ENCODE results near the gene CHRNA9. TPM values are rescaled to one million over a fixed set of nuclear protein-coding genes. Genes with fewer than 3 reads are reported as not detected.

The CHRNA9 gene
- total RNA-seq, 2 experiments from 2014 or later: 0.22 TPM; not detected in 1

DNA sequence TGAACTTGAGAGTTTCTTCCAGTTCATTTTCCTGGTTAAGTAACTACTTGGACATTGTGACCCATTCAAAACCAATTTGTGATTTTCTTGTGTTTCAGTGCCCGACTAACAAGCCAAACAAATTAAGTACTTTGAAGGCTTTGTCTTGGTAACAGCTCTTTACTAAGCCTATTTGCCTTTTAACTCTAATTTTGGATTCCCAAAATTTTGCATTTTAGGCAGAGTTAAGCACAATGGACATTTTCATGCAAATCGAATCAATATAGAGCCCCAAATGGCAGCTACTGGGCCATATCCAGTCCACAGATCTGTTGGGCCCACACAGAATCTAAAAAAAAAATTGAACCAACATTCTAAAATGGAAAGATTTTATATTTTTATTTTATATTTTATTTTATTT lies 31.4 kb upstream of the CHRNA9 start:
- H3K4me1 Mint-ChIP-seq: peaks cover 82% of the 10 kb centered on the region
- peaks cover 13% of the 10 kb centered on the region for H3K36me3 Mint-ChIP-seq
- no peak overlapping the region for H3K4me3 Mint-ChIP-seq
- no peaks in the 10 kb centered on the region for H3K27me3 Mint-ChIP-seq
- peaks cover 10% of the 10 kb centered on the region for H3K9me3 Mint-ChIP-seq
- peak overlapping the region; percentile 38 for H3K27ac Mint-ChIP-seq
- no peak for DNase-seq

DNA sequence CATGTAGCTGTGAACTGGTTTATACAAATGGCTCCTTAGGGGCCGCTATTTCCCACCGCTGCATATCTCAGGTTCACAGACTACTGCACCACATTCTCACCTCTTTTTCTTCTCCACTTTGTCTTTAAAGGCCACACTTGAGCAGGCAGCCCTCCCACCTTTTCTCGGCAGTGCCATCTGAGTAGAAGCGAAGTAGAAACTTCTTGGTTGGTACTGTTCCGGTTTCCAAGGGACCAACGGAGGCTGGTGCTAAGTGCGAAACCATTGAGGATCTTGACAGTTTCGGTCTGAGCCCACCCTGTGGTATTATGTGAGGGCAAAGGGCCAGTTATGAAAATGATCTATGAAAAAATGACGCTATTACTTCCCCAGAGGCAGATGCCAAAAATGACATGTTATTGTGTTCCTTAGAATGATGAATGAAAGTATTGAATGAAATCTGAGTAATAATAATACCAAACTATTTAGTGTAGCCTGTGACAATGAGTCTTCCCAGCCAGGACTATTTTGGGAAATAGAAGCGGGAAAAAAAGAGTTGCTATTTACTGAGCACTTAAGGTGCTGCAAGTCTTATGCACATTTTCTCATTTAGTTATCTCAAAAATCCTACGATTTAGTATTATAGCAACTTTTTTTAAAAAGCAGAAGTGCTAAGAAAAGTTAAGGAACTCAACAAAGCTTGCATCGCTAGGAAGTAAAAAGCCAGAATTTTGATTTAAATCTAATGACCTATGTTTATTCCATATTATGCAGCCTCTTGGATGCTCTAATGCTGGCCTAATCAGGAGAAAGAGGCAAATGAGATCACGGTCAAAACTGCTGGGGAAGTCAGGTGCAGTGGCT lies 29.6 kb upstream of the CHRNA9 start:
- H3K4me1 Mint-ChIP-seq: peaks cover 85% of the 10 kb centered on the region
- peak overlapping the region; percentile 93 for H3K27ac Mint-ChIP-seq
- H3K36me3 Mint-ChIP-seq: peaks cover 13% of the 10 kb centered on the region
- H3K27me3 Mint-ChIP-seq: no peaks in the 10 kb centered on the region
- peak; percentile 80 for DNase-seq
- H3K9me3 Mint-ChIP-seq: peaks cover 10% of the 10 kb centered on the region
- H3K4me3 Mint-ChIP-seq: peak overlapping the region; percentile 49

DNA sequence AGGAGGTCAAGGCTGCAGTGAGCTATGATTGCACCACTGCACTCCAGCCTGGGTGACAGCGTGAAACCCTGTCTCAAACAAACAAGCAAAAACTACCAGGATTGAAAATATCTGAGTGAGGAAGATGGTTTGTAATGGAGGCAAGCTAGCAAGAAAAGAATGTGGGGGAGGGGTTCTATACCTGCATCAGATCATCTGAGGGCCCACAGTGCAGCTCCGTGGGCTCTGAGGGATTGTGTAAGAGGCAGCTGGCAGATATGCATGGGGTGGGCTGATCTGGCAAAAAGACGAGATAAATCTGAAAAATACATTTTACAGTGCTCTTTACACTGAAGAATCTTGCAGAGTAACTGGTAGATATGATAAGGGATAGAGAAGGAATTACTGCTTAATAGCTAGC lies 28.9 kb upstream of the CHRNA9 start:
- Mint-ChIP-seq H3K9me3 (peaks cover 10% of the 10 kb centered on the region), H3K36me3 (peaks cover 13% of the 10 kb centered on the region), H3K4me3 (peak overlapping the region; percentile 29), H3K4me1 (peaks cover 85% of the 10 kb centered on the region), H3K27ac (peak overlapping the region; percentile 93), H3K27me3 (no peaks in the 10 kb centered on the region)
- DNase-seq: no peak

DNA sequence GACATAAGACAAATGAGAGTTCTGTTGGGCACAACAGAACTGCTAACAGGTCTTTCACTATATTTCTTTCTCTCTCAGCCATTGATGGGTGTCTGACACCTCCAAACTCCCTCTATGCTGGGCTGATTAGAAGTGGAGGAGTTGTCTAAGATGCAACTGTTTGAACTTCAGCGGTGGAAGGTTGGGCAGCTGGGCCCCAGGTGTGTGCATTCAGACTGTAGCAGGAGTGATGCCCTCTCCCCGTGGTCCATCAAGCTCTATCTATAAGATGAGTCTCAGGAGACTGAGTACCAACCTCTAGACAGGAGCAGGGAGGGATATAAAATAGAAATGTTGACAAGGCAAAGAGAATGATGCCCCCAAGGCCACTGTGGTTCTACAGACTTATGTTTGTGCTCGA lies 28.2 kb upstream of the CHRNA9 start:
- peaks cover 13% of the 10 kb centered on the region for H3K36me3 Mint-ChIP-seq
- peaks cover 85% of the 10 kb centered on the region for H3K4me1 Mint-ChIP-seq
- no peak for DNase-seq
- H3K27ac Mint-ChIP-seq: peak overlapping the region; percentile 97
- H3K4me3 Mint-ChIP-seq: peak overlapping the region; percentile 74
- H3K27me3 Mint-ChIP-seq: no peaks in the 10 kb centered on the region
- peaks cover 10% of the 10 kb centered on the region for H3K9me3 Mint-ChIP-seq

DNA sequence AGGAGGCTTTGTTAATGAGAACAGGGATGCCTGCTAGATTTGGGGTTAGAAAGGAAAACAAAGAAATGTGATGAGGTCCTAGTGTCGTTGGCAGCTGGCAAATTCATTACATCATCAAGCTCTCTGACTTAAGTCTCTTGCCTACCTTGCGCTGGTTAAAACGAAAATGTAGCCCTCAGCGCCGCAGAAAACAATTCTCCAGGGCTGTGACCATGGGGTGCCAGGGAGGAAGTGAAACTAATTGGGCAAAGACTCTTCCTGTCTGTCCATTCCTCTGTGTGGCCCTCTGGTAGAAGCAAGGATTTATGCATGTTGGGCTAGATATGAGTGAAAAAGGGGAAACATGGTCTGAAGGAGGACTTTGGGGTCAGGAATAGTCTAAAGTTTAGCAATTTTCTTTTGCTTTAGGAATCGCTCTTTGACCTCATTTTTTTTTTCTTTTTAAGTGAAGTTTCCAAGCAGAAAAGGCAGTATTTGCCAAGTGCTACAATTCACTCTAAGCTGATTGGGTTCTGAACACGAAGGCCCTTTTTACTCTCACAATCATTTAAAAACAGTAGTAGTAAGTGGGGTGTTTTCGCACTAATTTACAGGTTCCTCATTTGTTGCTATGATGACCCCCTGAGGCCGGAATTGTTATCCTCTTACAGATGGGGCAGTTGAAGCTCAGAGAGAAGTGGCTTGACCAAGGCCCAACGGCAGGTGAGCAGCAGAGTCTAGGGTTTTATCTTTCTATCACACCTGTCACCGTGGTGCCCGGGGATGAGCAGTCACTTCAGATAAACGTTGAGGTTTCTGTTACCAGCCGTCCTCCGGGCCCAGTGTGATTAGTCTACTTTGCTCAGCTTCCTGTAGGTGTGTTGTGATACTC lies 27.3 kb upstream of the CHRNA9 start:
- peak; percentile 62 for DNase-seq
- Mint-ChIP-seq H3K9me3 (peaks cover 8% of the 10 kb centered on the region), H3K4me1 (peaks cover 86% of the 10 kb centered on the region), H3K36me3 (peaks cover 11% of the 10 kb centered on the region), H3K27ac (peak overlapping the region; percentile 97), H3K27me3 (no peaks in the 10 kb centered on the region), H3K4me3 (peak overlapping the region; percentile 74)

DNA sequence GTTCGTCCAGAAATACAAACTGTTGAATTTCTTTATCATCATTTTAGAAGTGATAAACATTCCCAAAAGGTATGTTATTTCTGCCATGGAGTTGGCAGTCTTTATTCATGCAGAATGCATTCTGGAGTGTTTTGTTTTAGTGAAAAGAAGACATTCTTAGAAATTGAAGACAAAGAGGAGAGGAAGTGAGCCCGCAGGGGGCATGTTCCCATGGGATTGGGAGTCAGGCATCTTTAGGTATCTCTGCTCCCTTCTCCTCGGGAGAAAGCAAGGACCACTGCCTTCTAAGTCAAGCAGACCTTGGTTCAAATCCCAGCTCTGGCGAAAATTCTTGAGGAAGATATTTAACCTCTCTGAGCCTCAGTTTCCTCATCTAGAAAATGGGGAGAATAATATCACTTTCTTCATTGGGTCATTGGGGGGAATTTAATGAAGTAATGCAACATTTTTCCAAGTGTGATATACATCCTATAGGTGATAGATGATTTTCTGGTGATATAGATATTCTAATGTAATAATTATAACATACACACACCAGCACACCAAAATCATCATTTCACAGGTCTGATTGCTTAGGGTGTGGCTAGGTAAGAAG lies 26.5 kb upstream of the CHRNA9 start:
- no peak for DNase-seq
- peaks cover 8% of the 10 kb centered on the region for H3K9me3 Mint-ChIP-seq
- H3K4me3 Mint-ChIP-seq: peak overlapping the region; percentile 74
- peaks cover 10% of the 10 kb centered on the region for H3K36me3 Mint-ChIP-seq
- H3K27me3 Mint-ChIP-seq: no peaks in the 10 kb centered on the region
- peak overlapping the region; percentile 97 for H3K27ac Mint-ChIP-seq
- peaks cover 86% of the 10 kb centered on the region for H3K4me1 Mint-ChIP-seq

DNA sequence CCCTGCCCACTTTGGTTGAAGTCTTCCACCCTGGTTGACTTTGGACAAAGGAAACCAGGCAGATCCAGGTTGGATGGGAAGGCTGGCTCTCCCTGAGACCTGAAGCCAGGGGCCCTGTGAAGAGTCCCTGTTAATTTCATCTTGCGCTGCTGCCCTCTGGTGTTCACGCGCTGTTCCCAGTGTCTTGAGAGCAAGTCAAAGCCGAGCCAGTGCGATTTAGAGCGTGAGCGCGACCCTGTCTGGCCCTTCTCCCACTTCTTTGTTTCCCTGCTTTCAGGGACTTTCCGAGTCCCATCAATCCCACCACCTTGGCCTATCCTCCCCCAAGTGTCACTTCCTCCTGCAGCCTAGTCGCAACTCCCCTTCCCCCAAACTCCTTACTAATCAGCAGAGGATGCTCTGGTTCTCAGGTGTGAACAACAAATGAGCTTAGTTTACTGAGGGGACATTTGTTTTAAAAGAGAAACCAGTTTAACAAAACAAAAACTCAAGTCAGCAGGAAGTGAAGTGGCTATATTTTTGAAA lies 25.8 kb upstream of the CHRNA9 start:
- no peaks in the 10 kb centered on the region for H3K27me3 Mint-ChIP-seq
- H3K9me3 Mint-ChIP-seq: peaks cover 8% of the 10 kb centered on the region
- H3K4me1 Mint-ChIP-seq: peaks cover 86% of the 10 kb centered on the region
- peaks cover 10% of the 10 kb centered on the region for H3K36me3 Mint-ChIP-seq
- peak; percentile 86 for DNase-seq
- peak overlapping the region; percentile 97 for H3K27ac Mint-ChIP-seq
- H3K4me3 Mint-ChIP-seq: peak overlapping the region; percentile 59

DNA sequence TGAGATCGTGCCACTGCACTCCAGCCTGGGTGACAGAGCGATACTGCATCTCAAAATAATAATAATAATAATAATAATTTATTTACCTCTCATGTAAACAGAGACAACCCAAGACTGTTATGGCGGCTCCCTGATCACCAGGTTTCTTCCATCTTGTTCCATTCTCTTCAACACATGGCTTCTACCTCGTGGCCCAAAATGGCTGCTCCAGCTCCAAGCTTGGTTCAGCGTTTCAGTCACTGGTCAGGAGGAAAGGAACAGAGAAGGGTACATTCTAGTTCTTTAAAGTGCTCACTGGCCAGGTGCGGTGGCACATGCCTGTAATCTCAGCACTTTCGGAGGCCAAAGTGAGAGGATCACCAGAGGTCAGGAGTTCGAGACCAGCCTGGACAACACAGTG lies 24.9 kb upstream of the CHRNA9 start:
- no peaks in the 10 kb centered on the region for H3K9me3 Mint-ChIP-seq
- DNase-seq: no peak
- H3K27me3 Mint-ChIP-seq: no peaks in the 10 kb centered on the region
- H3K36me3 Mint-ChIP-seq: peaks cover 1% of the 10 kb centered on the region
- peak overlapping the region; percentile 77 for H3K27ac Mint-ChIP-seq
- H3K4me3 Mint-ChIP-seq: no peak overlapping the region
- peaks cover 81% of the 10 kb centered on the region for H3K4me1 Mint-ChIP-seq

DNA sequence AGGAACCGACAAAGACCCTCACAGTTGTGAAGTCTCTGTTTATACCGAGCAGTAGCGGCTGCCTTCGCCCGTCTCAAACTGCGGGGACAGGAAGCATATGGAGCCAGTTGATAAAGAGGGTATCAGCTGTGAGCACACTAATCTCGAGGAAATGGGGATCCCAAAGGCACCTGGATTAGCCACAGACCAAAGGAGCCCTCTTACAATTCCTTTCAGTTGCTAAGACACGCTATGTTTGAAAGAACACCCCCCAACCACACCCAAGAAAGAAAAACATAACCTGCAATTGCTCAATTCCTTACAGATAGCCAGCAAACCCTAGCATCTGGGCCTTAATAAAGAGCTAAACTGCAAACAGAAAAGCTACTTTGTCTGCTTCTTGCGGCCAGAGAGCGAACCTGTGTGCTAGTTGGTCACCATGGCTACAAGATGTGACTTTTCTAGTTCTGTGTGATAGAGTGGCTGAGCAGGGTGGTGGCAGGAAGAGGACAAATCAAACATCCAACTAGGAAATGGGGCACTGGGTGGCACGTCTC lies 23.3 kb upstream of the CHRNA9 start:
- H3K4me3 Mint-ChIP-seq: peak overlapping the region; percentile 54
- no peaks in the 10 kb centered on the region for H3K9me3 Mint-ChIP-seq
- peaks cover 75% of the 10 kb centered on the region for H3K4me1 Mint-ChIP-seq
- no peaks in the 10 kb centered on the region for H3K36me3 Mint-ChIP-seq
- peak overlapping the region; percentile 77 for H3K27ac Mint-ChIP-seq
- DNase-seq: peak; percentile 30
- H3K27me3 Mint-ChIP-seq: no peaks in the 10 kb centered on the region

DNA sequence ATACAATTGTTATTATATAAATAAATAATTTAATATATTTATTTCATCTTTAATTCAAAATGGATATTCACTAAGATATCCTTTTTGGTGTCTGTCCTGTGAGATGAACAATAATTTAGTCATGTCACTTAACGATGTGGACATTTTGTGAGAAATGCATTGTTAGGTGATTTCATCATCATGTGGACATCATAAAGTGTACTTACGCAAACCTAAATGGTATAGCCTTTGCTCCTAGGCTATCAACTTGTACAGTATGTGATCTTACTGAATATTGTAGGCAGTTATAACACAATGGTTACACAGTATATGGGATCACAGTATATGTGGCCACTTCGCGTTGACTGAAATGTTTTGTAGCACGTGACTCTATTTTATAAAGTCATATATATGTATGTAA lies 20.2 kb upstream of the CHRNA9 start:
- Mint-ChIP-seq H3K9me3 (no peaks in the 10 kb centered on the region), H3K27me3 (no peaks in the 10 kb centered on the region), H3K4me1 (peaks cover 59% of the 10 kb centered on the region), H3K4me3 (no peak overlapping the region), H3K27ac (no peak overlapping the region), H3K36me3 (no peaks in the 10 kb centered on the region)
- no peak for DNase-seq

DNA sequence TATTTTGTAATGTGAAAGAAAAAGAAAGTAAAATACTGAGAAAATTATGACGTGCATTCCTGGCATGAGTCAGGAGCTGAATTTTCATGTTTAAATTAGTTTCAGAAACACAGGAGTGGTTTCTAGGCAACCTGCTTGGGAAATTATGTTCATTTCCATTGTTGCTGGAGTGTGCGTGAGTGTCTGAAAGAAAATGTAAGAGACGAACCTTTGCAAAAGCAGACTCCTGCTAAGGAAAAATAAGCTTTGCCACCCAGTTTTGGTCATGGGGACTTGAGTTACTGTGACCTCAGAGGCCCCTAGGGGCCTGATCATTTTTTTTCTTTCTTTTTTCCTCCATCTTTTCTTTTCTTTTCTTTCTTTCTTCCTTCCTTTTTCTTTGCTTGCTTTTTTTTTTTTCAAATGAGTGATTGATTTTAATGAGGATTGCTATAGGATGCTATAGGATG lies 18.8 kb upstream of the CHRNA9 start:
- peak overlapping the region; percentile 86 for H3K4me3 Mint-ChIP-seq
- peak; percentile 51 for DNase-seq
- no peaks in the 10 kb centered on the region for H3K27me3 Mint-ChIP-seq
- peak overlapping the region; percentile 100 for H3K27ac Mint-ChIP-seq
- H3K36me3 Mint-ChIP-seq: no peaks in the 10 kb centered on the region
- H3K4me1 Mint-ChIP-seq: peaks cover 51% of the 10 kb centered on the region
- no peaks in the 10 kb centered on the region for H3K9me3 Mint-ChIP-seq

DNA sequence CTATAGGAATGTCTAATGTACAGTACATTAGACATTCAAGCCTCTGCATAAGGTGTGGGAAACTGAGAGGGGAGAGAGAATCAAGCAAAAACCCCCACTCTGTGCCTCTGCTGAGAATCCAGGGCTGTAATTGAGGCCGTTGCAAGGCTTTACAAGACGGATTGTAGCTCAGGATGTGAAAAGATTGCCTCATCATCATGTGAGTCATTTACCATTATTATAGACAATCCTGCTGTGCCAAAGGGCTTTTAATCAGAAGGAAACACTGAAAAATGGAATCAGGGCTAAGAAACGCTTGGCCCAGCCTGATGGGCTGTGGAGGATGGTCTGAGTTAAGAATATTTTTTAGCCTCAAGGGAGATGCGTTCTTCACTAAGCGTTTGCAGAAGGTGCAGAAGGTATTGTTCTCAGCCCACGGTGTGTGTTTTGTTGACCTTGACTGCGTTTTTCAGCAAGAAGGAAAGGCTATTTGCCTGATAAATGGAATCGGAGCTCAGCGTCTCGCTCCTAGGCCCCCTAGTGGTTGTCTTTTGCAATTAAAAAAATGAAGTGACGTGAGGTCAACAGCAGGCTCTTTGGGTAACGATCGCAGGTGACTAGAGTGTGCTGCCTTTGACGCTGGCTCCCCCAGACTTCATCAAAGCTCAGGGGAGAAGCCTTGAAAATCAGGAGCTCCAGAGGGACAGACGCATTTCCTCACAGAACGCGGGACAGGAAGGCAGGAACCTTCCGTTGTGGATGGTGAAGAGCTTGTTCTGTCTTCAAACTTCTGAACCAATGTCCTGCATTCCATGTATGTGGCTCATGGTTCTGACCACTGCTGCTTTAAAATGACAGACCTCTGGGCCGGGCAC lies 18.1 kb upstream of the CHRNA9 start:
- DNase-seq: peak; percentile 65
- no peaks in the 10 kb centered on the region for H3K27me3 Mint-ChIP-seq
- H3K9me3 Mint-ChIP-seq: no peaks in the 10 kb centered on the region
- H3K4me3 Mint-ChIP-seq: peak overlapping the region; percentile 86
- H3K4me1 Mint-ChIP-seq: peaks cover 51% of the 10 kb centered on the region
- H3K27ac Mint-ChIP-seq: peak overlapping the region; percentile 100
- H3K36me3 Mint-ChIP-seq: no peaks in the 10 kb centered on the region

DNA sequence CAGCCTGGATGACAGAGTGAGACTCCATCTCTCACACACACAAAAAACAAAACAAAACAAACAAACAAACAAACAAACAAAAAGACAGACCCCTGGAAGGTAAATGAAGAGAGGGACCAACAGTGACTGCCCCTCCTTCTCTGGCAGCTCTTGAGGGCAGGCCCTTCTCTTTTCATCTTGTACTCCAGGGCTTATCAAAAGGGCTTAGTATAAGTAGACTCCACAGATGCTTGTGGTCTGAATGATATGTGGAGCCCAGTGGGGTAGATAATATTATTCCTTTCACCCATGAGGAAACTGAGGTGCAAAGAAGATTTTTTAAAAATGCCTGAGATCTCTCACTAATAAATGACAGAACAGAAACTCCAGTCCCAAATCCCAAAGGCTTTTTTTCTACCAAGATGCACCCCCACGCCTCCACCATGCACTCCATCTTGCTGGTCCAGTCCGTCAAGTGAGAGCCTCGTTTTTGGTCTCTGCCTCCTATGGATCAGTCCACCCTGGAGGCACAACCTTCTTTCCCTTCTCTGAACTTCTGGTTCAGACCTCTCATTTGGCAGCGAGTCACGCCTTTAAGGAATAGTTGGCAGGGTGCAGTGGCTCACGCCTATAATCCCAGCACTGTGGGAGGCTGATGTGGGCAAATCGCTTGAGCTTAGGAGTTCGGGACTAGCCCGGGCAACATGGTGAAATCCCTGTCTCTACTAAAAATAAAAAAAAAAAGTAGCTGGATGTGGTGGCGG lies 17.0 kb upstream of the CHRNA9 start:
- H3K36me3 Mint-ChIP-seq: no peaks in the 10 kb centered on the region
- H3K4me3 Mint-ChIP-seq: peak overlapping the region; percentile 29
- DNase-seq: no peak
- no peaks in the 10 kb centered on the region for H3K27me3 Mint-ChIP-seq
- peak overlapping the region; percentile 78 for H3K27ac Mint-ChIP-seq
- H3K9me3 Mint-ChIP-seq: no peaks in the 10 kb centered on the region
- peaks cover 50% of the 10 kb centered on the region for H3K4me1 Mint-ChIP-seq

All from activated naive CD8-positive, alpha-beta T cell treated with anti-CD3 and anti-CD28 coated beads for 36 hours (primary cell).